Measurements from ENCODE around the gene TFAP2E. TPM values are rescaled to one million over a fixed set of nuclear protein-coding genes. Genes with fewer than 3 reads are reported as not detected.
A peak's percentile ranks its signal among the peaks of the same experiment; 100 is the strongest.
"Not testable (repeated sequence)": the region's sequence is repeated elsewhere in the genome, so short reads cannot be mapped to it uniquely, and the experiment has no call there.

TFAP2E gene
- total RNA-seq, 1 experiment from 2014 or later, result 3.2 TPM

GRCh38 chr1:35585281-35585680 lies 12.2 kb downstream of the TFAP2E start:
- ATAC-seq (no peak), DNase-seq (ENCODE audit: low read depth, low spot score) (no peak)
- Histone ChIP-seq H3K27me3 (ENCODE audit: control insufficient read depth, insufficient read depth, low read length) (no peaks in the 10 kb centered on the region), H3K4me1 (ENCODE audit: control insufficient read depth, insufficient read depth, low read length) (no peaks in the 10 kb centered on the region), H3K27ac (ENCODE audit: low read length) (no peak overlapping the region), H3K4me3 (ENCODE audit: low read depth in 2 of 2, low read length in 2 of 2) (no peak overlapping the region), H3K36me3 (ENCODE audit: control insufficient read depth, insufficient read depth, low read length) (no peaks in the 10 kb centered on the region), H3K9me3 (ENCODE audit: control insufficient read depth, insufficient read depth, low read depth, low read length) (no peaks in the 10 kb centered on the region)
- intact Hi-C loops (cut with micrococcal nuclease; ENCODE audit: unreplicated experiment) (no loop called here), in situ Hi-C loops (cut with HindIII; ENCODE audit: low pct_unique_long_range_greater_than_20kb, low sequenced_read_pairs) (no loop called here)
- CTCF ChIA-PET, result no interaction called here
- TF ChIP-seq TCF7L2 (IDR thresholded peaks at IDR 0.05; ENCODE audit: low read depth, low read length), result no peak
- TF ChIP-seq POLR2AphosphoS5 (IDR thresholded peaks at IDR 0.05; ENCODE audit: low read depth, low read length), result no peak
- TF ChIP-seq, protein P1, sequence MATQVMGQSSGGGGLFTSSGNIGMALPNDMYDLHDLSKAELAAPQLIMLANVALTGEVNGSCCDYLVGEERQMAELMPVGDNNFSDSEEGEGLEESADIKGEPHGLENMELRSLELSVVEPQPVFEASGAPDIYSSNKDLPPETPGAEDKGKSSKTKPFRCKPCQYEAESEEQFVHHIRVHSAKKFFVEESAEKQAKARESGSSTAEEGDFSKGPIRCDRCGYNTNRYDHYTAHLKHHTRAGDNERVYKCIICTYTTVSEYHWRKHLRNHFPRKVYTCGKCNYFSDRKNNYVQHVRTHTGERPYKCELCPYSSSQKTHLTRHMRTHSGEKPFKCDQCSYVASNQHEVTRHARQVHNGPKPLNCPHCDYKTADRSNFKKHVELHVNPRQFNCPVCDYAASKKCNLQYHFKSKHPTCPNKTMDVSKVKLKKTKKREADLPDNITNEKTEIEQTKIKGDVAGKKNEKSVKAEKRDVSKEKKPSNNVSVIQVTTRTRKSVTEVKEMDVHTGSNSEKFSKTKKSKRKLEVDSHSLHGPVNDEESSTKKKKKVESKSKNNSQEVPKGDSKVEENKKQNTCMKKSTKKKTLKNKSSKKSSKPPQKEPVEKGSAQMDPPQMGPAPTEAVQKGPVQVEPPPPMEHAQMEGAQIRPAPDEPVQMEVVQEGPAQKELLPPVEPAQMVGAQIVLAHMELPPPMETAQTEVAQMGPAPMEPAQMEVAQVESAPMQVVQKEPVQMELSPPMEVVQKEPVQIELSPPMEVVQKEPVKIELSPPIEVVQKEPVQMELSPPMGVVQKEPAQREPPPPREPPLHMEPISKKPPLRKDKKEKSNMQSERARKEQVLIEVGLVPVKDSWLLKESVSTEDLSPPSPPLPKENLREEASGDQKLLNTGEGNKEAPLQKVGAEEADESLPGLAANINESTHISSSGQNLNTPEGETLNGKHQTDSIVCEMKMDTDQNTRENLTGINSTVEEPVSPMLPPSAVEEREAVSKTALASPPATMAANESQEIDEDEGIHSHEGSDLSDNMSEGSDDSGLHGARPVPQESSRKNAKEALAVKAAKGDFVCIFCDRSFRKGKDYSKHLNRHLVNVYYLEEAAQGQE (IDR thresholded peaks at IDR 0.05; ENCODE audit: insufficient read depth in 1 of 2, low read depth in 2 of 2, low read length in 1 of 2), result no peak
- TF ChIP-seq, protein P2, sequence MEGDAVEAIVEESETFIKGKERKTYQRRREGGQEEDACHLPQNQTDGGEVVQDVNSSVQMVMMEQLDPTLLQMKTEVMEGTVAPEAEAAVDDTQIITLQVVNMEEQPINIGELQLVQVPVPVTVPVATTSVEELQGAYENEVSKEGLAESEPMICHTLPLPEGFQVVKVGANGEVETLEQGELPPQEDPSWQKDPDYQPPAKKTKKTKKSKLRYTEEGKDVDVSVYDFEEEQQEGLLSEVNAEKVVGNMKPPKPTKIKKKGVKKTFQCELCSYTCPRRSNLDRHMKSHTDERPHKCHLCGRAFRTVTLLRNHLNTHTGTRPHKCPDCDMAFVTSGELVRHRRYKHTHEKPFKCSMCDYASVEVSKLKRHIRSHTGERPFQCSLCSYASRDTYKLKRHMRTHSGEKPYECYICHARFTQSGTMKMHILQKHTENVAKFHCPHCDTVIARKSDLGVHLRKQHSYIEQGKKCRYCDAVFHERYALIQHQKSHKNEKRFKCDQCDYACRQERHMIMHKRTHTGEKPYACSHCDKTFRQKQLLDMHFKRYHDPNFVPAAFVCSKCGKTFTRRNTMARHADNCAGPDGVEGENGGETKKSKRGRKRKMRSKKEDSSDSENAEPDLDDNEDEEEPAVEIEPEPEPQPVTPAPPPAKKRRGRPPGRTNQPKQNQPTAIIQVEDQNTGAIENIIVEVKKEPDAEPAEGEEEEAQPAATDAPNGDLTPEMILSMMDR (IDR thresholded peaks at IDR 0.05), result no peak
- no peak for TF ChIP-seq SIN3A (IDR thresholded peaks at IDR 0.05; ENCODE audit: borderline replicate concordance, insufficient read depth, low read depth, low read length)
- POLR2A ChIA-PET, result no interaction called here
- no TSS peak for BruUV-seq (replicated peaks)

DNA sequence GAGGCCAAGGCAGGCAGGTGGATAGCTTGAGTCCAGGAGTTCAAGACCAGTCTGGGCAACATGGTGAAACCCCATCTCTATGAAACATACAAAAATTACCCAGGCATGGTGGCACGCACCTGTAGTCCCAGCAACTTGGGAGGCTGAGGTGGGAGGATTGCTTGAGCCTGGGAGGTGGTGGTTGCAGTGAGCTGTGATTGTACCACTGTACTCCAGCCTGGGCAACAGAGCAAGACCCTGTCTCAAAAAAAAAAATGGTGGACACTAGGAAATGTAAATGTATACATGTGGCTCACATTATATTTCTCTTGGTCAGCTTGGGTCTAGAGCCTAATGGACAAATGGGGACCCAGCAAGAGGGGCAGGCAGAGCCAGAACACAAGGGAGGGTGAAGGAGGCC lies 12.7 kb downstream of the TFAP2E start:
- H3K36me3 ChIP-seq (ENCODE audit: control insufficient read depth, insufficient read depth, low read length); in situ Hi-C loops (cut with HindIII; ENCODE audit: low pct_unique_long_range_greater_than_20kb, low sequenced_read_pairs); CTCF ChIA-PET; ATAC-seq; DNase-seq (ENCODE audit: low read depth, low spot score); POLR2A ChIA-PET; H3K9me3 ChIP-seq (ENCODE audit: control insufficient read depth, insufficient read depth, low read depth, low read length); H3K27ac ChIP-seq (ENCODE audit: low read length); H3K4me3 ChIP-seq (ENCODE audit: low read depth in 2 of 2, low read length in 2 of 2); H3K27me3 ChIP-seq (ENCODE audit: control insufficient read depth, insufficient read depth, low read length); H3K4me1 ChIP-seq (ENCODE audit: control insufficient read depth, insufficient read depth, low read length); intact Hi-C loops (cut with micrococcal nuclease; ENCODE audit: unreplicated experiment); BruUV-seq (replicated peaks): not testable (repeated sequence)

- intact Hi-C loops (cut with micrococcal nuclease; ENCODE audit: unreplicated experiment), result no loop called here
- Histone ChIP-seq H3K4me3 (ENCODE audit: low read depth in 2 of 2, low read length in 2 of 2) (no peak overlapping the region), H3K4me1 (ENCODE audit: control insufficient read depth, insufficient read depth, low read length) (no peaks in the 10 kb centered on the region), H3K36me3 (ENCODE audit: control insufficient read depth, insufficient read depth, low read length) (no peaks in the 10 kb centered on the region), H3K27ac (ENCODE audit: low read length) (no peak overlapping the region), H3K27me3 (ENCODE audit: control insufficient read depth, insufficient read depth, low read length) (no peaks in the 10 kb centered on the region), H3K9me3 (ENCODE audit: control insufficient read depth, insufficient read depth, low read depth, low read length) (no peaks in the 10 kb centered on the region)
- CTCF ChIA-PET, result interaction anchor here (0.6 kb wide), 1 partner anchor 139 kb away, joined by 3 read pairs; no protein-coding TSS in a partner anchor
- in situ Hi-C loops (cut with HindIII; ENCODE audit: low pct_unique_long_range_greater_than_20kb, low sequenced_read_pairs), result no loop called here
- TF ChIP-seq SIN3A (IDR thresholded peaks at IDR 0.05; ENCODE audit: borderline replicate concordance, insufficient read depth, low read depth, low read length), result no peak
- TF ChIP-seq TCF7L2 (IDR thresholded peaks at IDR 0.05; ENCODE audit: low read depth, low read length), result no peak
- TF ChIP-seq, protein P2 (IDR thresholded peaks at IDR 0.05), result no peak
- no peak for TF ChIP-seq POLR2AphosphoS5 (IDR thresholded peaks at IDR 0.05; ENCODE audit: low read depth, low read length)
- TF ChIP-seq, protein P1 (IDR thresholded peaks at IDR 0.05; ENCODE audit: insufficient read depth in 1 of 2, low read depth in 2 of 2, low read length in 1 of 2), result no peak
- BruUV-seq (replicated peaks), result TSS peak; percentile 82
- ATAC-seq (no peak), DNase-seq (ENCODE audit: low read depth, low spot score) (no peak)
- POLR2A ChIA-PET, result no interaction called here
Observed at GRCh38 chr1:35586808-35587207, 13.7 kb downstream of the TFAP2E start.
